GM12878 (cell line): ENCODE results near the gene PFKL. TPM values are rescaled to one million over a fixed set of nuclear protein-coding genes. Genes with fewer than 3 reads are reported as not detected.

ENCODE experiments used
- ATAC-seq: fragments of 200-7000 bp; cut with Tn5 transposase; 3 replicates; pipeline ENCODE4 v1.9.1; 2020; ENCODE audit warnings: mild to moderate bottlenecking, moderate library complexity
- BruUV-seq: library from RNA; stranded (reverse); fragments of 400-500 nt; replicated peaks from 2 replicates; lab custom pipeline; 2021; lab: Mats Ljungman, UMichigan
- CTCF ChIA-PET: fragments of 300-600 bp; sonication (Branson Sonifier 250); formaldehyde crosslinking; extraction: SDS; loops from one replicate; lab custom pipeline; 2021; ENCODE audit warnings: inconsistent platforms; lab: Yijun Ruan, JAX
- POLR2A ChIA-PET: fragments of 350-600 bp; formaldehyde crosslinking; extraction: SDS; loops from one replicate; lab custom pipeline; 2021; ENCODE audit warnings: inconsistent platforms; lab: Charles Lee
- RAD21 ChIA-PET: fragments of 300-600 bp; sonication (Branson Sonifier 250); formaldehyde crosslinking; loops from one replicate; lab custom pipeline; 2023; ENCODE audit warnings: antibody characterized with exemption; ENCODE audit not compliant: unreplicated experiment; lab: Charles Lee
- SMC1A ChIA-PET: fragments of 300-600 bp; sonication (Branson Sonifier 250); formaldehyde crosslinking; loops from one replicate; lab custom pipeline; 2023; ENCODE audit not compliant: unreplicated experiment, uncharacterized antibody; lab: Charles Lee
- DNase-seq: peaks from one replicate; pipeline ENCODE4 v3.0.0-alpha.2; 2011; ENCODE audit warnings: low read depth, low spot score
- FAIRE-seq: peaks from 3 replicates; lab custom pipeline; 2011; peaks lifted over from hg19 to GRCh38; lab: Jason Lieb, UNC
- H2AFZ ChIP-seq: 2 replicates; pipeline ENCODE4 v1.6.0; 2011; ENCODE audit warnings: low read depth, low read length, control low read depth; ENCODE audit not compliant: control insufficient read depth
- H3K27ac ChIP-seq: 2 replicates; pipeline ENCODE4 v1.5.1; 2011; ENCODE audit warnings: control low read depth; ENCODE audit not compliant: control insufficient read depth, insufficient read depth
- H3K27me3 ChIP-seq, 2 experiments: replicated peaks in 1 of 2; 2 replicates each; pipeline versions ENCODE4 v1.6.0 to v1.6.1; 2011; ENCODE audit warnings: low read length in 1 of 2; ENCODE audit not compliant: control insufficient read depth in 2 of 2, insufficient read depth in 2 of 2
- H3K36me3 ChIP-seq, 2 experiments: 2 replicates each; pipeline ENCODE4 v1.5.1; 2011; ENCODE audit warnings: low read length in 1 of 2; ENCODE audit not compliant: control insufficient read depth in 2 of 2, insufficient read depth in 2 of 2
- H3K4me1 ChIP-seq: 2 replicates; pipeline ENCODE4 v1.6.1; 2011; ENCODE audit warnings: mild to moderate bottlenecking, low read length, moderate library complexity, mixed read lengths; ENCODE audit not compliant: control insufficient read depth, insufficient read depth
- H3K4me2 ChIP-seq: 2 replicates; pipeline ENCODE4 v1.6.0; 2011; ENCODE audit warnings: control low read depth; ENCODE audit not compliant: control insufficient read depth, insufficient read depth
- H3K4me3 ChIP-seq: fragments of 200-600 bp; sonication (generic); 2 replicates; pipeline ENCODE4 v1.5.1; 2016
- H3K79me2 ChIP-seq: 2 replicates; pipeline ENCODE4 v1.6.0; 2011; ENCODE audit warnings: low read length; ENCODE audit not compliant: control insufficient read depth, insufficient read depth
- H3K9ac ChIP-seq: 2 replicates; pipeline ENCODE4 v1.8.0; 2011; ENCODE audit warnings: low read length, control low read depth, mixed read lengths; ENCODE audit not compliant: control insufficient read depth, insufficient read depth
- H3K9me3 ChIP-seq: replicated peaks from 3 replicates; pipeline ENCODE4 v1.5.1; 2011; ENCODE audit warnings: mild to moderate bottlenecking, low read length; ENCODE audit not compliant: control insufficient read depth, insufficient read depth
- H4K20me1 ChIP-seq: 2 replicates; pipeline ENCODE4 v1.6.0; 2011; ENCODE audit not compliant: control insufficient read depth, insufficient read depth
- CHD4 ChIP-seq: fragments of 200-600 bp; sonication (generic); IDR thresholded peaks from 2 replicates; pipeline ENCODE4 v1.6.1; 2016; ENCODE audit warnings: mild to moderate bottlenecking
- DPF2 ChIP-seq: fragments of 450-650 bp; IDR thresholded peaks from 2 replicates; pipeline ENCODE4 v1.6.1; 2017; ENCODE audit warnings: mild to moderate bottlenecking
- EGR1 ChIP-seq, 2 experiments: IDR thresholded peaks; 1 replicate in 1 of 2; 2 replicates in 1 of 2; pipeline ENCODE4 v1.6.1; 2011 to 2012; ENCODE audit warnings: low read depth in 2 of 2, low read length in 2 of 2, borderline replicate concordance in 1 of 2, mild to moderate bottlenecking in 1 of 2, moderate library complexity in 1 of 2
- EP300 ChIP-seq, 2 experiments: fragments of 150-350 bp in 1 of 2; IDR thresholded peaks; 2 replicates each; pipeline ENCODE4 v1.6.1; 2011 to 2012; ENCODE audit warnings: low read depth in 2 of 2, low read length in 2 of 2, borderline replicate concordance in 1 of 2, improper control_type of control experiment in 1 of 2, inconsistent platforms in 1 of 2; ENCODE audit not compliant: control insufficient read depth in 1 of 2
- IKZF1 ChIP-seq: fragments of 450-650 bp; conservative IDR thresholded peaks from 2 replicates; pipeline ENCODE4 v1.6.1; 2017; ENCODE audit warnings: antibody characterized with exemption, mild to moderate bottlenecking
- MLLT1 ChIP-seq: fragments of 450-650 bp; IDR thresholded peaks from 2 replicates; pipeline ENCODE4 v1.6.1; 2016; ENCODE audit warnings: mild to moderate bottlenecking
- MYB ChIP-seq: fragments of 150-350 bp; IDR thresholded peaks from 2 replicates; pipeline ENCODE4 v1.6.1; 2014; ENCODE audit warnings: mild to moderate bottlenecking, low read depth, low read length, borderline replicate concordance
- NR2C2 ChIP-seq: IDR thresholded peaks from 2 replicates; pipeline ENCODE4 v1.6.1; 2011; ENCODE audit warnings: borderline replicate concordance, low read depth; ENCODE audit not compliant: control insufficient read depth, insufficient read length
- PAX5 ChIP-seq: IDR thresholded peaks from 2 replicates; pipeline ENCODE4 v1.6.1; 2011; ENCODE audit warnings: low read depth, low read length, borderline replicate concordance
- SMAD1 ChIP-seq: fragments of 450-650 bp; IDR thresholded peaks from 2 replicates; pipeline ENCODE4 v1.6.1; 2018; ENCODE audit warnings: mild to moderate bottlenecking, low read depth; ENCODE audit not compliant: partially characterized antibody
- ZBTB40 ChIP-seq: fragments of 450-650 bp; IDR thresholded peaks from 2 replicates; pipeline ENCODE4 v1.6.1; 2016; ENCODE audit warnings: mild to moderate bottlenecking, moderate library complexity, borderline replicate concordance
- ZNF207 ChIP-seq: fragments of 450-650 bp; IDR thresholded peaks from 2 replicates; pipeline ENCODE4 v1.6.1; 2014; ENCODE audit warnings: antibody characterized with exemption, mild to moderate bottlenecking, borderline replicate concordance
- ZNF687 ChIP-seq: fragments of 450-650 bp; IDR thresholded peaks from 2 replicates; pipeline ENCODE4 v1.6.1; 2017; ENCODE audit warnings: mild to moderate bottlenecking, moderate library complexity
- WGBS: methylation state at CpG from one replicate; pipeline ENCODE4 v1.1.6; 2016; ENCODE audit warnings: low lambda C conversion rate; ENCODE audit not compliant: insufficient replicate concordance, insufficient coverage; ENCODE audit errors: missing lambda C conversion rate; 5-methylcytosine and 5-hydroxymethylcytosine counted together
- in situ Hi-C: fragments of 300-500 bp; cut with MboI; formaldehyde crosslinking; loops from 9 replicates; pipeline ENCODE4 v1.14.3; 2018; ENCODE audit warnings: mixed read lengths
- intact Hi-C: fragments of 100-400 bp; cut with micrococcal nuclease; formaldehyde crosslinking; loops from one replicate; pipeline ENCODE4 v1.14.2; 2022; ENCODE audit not compliant: unreplicated experiment
- polyA plus RNA-seq, 11 experiments: library from polyadenylated mRNA; depleted of rRNA in 4 of 11; unstranded in 6 of 11; stranded (reverse) in 5 of 11; fragments of >200 nt; fragmentation: Nextera tagmentation in 4 of 11; fragmentation: Illumina TruSeq in 1 of 11; extraction: Ambion mirVana in 4 of 11; extraction: Trizol in 1 of 11; gene quantifications; 1 replicate in 1 of 11; 2 replicates in 10 of 11; pipeline versions ENCODE4 v1.2.1 to v1.2.3, GENCODE V29; 2011 to 2016; ENCODE audit warnings: inconsistent platforms in 2 of 11, missing spikeins in 2 of 11, low read depth in 1 of 11
- total RNA-seq, 4 experiments: library from RNA; depleted of rRNA in 3 of 4; stranded (reverse); fragments of >200 nt in 3 of 4; fragmentation: Illumina TruSeq in 1 of 4; extraction: Trizol in 1 of 4; gene quantifications; 2 replicates each; pipeline versions ENCODE4 v1.2.1 to v1.2.3, GENCODE V29; 2013 to 2021

PFKL gene
- total and polyA plus RNA-seq, 10 of the 15 experiments (the other 5 are each of a cell fraction or from before 2014, with no cell fraction given): 1.2 to 192 (median 112) TPM

GRCh38 chr21:44348861-44349260, 49.0 kb downstream of the PFKL start (continued):
- no peak for TF ChIP-seq ZNF687
- no peak for TF ChIP-seq DPF2
- no peak for TF ChIP-seq EP300 (IDR thresholded peaks at IDR 0.05; ENCODE audit: borderline replicate concordance in 1 of 2, control insufficient read depth in 1 of 2, low read depth in 2 of 2, low read length in 2 of 2)
- no peak for TF ChIP-seq MLLT1

GRCh38 chr21:44349416-44349846, 49.6 kb downstream of the PFKL start:
- ChIA-PET RAD21 (no interaction called here), POLR2A (no interaction called here), SMC1A (no interaction called here), CTCF (no interaction called here)
- FAIRE-seq: no peak
- WGBS: 65% methylated on average over 12 of the region's 12 CpGs
- H3K9me3 ChIP-seq: no peaks in the 10 kb centered on the region
- DNase-seq: no peak
- no peak overlapping the region for H3K27ac ChIP-seq
- peaks cover 14% of the 10 kb centered on the region for H3K4me1 ChIP-seq
- ATAC-seq: no peak
- peaks cover under 1% of the 10 kb centered on the region for H3K79me2 ChIP-seq
- H3K4me2 ChIP-seq: no peak overlapping the region
- H3K36me3 ChIP-seq: no peaks in the 10 kb centered on the region
- no peak overlapping the region for H3K4me3 ChIP-seq
- no peaks in the 10 kb centered on the region; a peak in 1 of 4 replicates for H3K27me3 ChIP-seq
- no TSS peak for BruUV-seq
- in situ Hi-C loops (no loop called here), intact Hi-C loops (no loop called here)
- no peaks in the 10 kb centered on the region for H4K20me1 ChIP-seq
- no peak overlapping the region for H3K9ac ChIP-seq
- H2AFZ ChIP-seq: no peak overlapping the region
- TF ChIP-seq ZNF207: no peak
- TF ChIP-seq ZBTB40: no peak
- no peak for TF ChIP-seq IKZF1
- no peak for TF ChIP-seq PAX5
- no peak for TF ChIP-seq MYB
- no peak for TF ChIP-seq NR2C2
- no peak for TF ChIP-seq SMAD1
- no peak for TF ChIP-seq EGR1 (IDR thresholded peaks at IDR 0.05; ENCODE audit: borderline replicate concordance in 1 of 2, low read depth in 2 of 2, low read length in 2 of 2)
- no peak for TF ChIP-seq CHD4
